ENCODE data around the gene NOS1AP.

Gene NOS1AP

GRCh38 chr1:162219461-162219860 lies 150.0 kb downstream of the NOS1AP start:
- Histone ChIP-seq H3K27me3 (ENCODE audit: insufficient read depth, insufficient read length) (no peaks in the 10 kb centered on the region), H3K36me3 (ENCODE audit: insufficient read depth, insufficient read length, low read length) (no peaks in the 10 kb centered on the region), H3K9me3 (ENCODE audit: insufficient read depth, low read length) (no peaks in the 10 kb centered on the region), H3K4me3 (ENCODE audit: insufficient read length, low read depth) (no peak overlapping the region), H3K4me1 (ENCODE audit: insufficient read depth, insufficient read length) (peaks cover 16% of the 10 kb centered on the region), H3K9ac (ENCODE audit: insufficient read length, low read depth) (no peak overlapping the region)
- DNase-seq (ENCODE audit: low read depth, low spot score) = no peak
- TF ChIP-seq ZNF274 (IDR thresholded peaks at IDR 0.05; ENCODE audit: low read depth, low read length) (no peak), SUZ12 (IDR thresholded peaks at IDR 0.05; ENCODE audit: extremely low read depth, insufficient read depth, insufficient read length) (no peak), YY1 (IDR thresholded peaks at IDR 0.05; ENCODE audit: insufficient read depth, insufficient read length) (no peak)

GRCh38 chr1:162220009-162220539 lies 150.6 kb downstream of the NOS1AP start:
- H3K27me3 ChIP-seq (ENCODE audit: insufficient read depth, insufficient read length) = no peaks in the 10 kb centered on the region
- peaks cover 15% of the 10 kb centered on the region for H3K4me1 ChIP-seq (ENCODE audit: insufficient read depth, insufficient read length)
- no peak for TF ChIP-seq YY1 (IDR thresholded peaks at IDR 0.05; ENCODE audit: insufficient read depth, insufficient read length)
- TF ChIP-seq ZNF274 (IDR thresholded peaks at IDR 0.05; ENCODE audit: low read depth, low read length) = no peak
- TF ChIP-seq SUZ12 (IDR thresholded peaks at IDR 0.05; ENCODE audit: extremely low read depth, insufficient read depth, insufficient read length) = no peak
- no peaks in the 10 kb centered on the region for H3K36me3 ChIP-seq (ENCODE audit: insufficient read depth, insufficient read length, low read length)
- H3K4me3 ChIP-seq (ENCODE audit: insufficient read length, low read depth) = no peak overlapping the region
- no peak for DNase-seq (ENCODE audit: low read depth, low spot score)
- H3K9me3 ChIP-seq (ENCODE audit: insufficient read depth, low read length) = no peaks in the 10 kb centered on the region
- H3K9ac ChIP-seq (ENCODE audit: insufficient read length, low read depth) = no peak overlapping the region

GRCh38 chr1:162222014-162222413 lies 152.5 kb downstream of the NOS1AP start:
- no peaks in the 10 kb centered on the region for H3K36me3 ChIP-seq (ENCODE audit: insufficient read depth, insufficient read length, low read length)
- no peak overlapping the region for H3K4me3 ChIP-seq (ENCODE audit: insufficient read length, low read depth)
- H3K9ac ChIP-seq (ENCODE audit: insufficient read length, low read depth) = no peak overlapping the region
- no peaks in the 10 kb centered on the region for H3K27me3 ChIP-seq (ENCODE audit: insufficient read depth, insufficient read length)
- DNase-seq (ENCODE audit: low read depth, low spot score) = no peak
- TF ChIP-seq ZNF274 (IDR thresholded peaks at IDR 0.05; ENCODE audit: low read depth, low read length) = no peak
- no peak for TF ChIP-seq YY1 (IDR thresholded peaks at IDR 0.05; ENCODE audit: insufficient read depth, insufficient read length)
- TF ChIP-seq SUZ12 (IDR thresholded peaks at IDR 0.05; ENCODE audit: extremely low read depth, insufficient read depth, insufficient read length) = no peak
- H3K9me3 ChIP-seq (ENCODE audit: insufficient read depth, low read length) = no peaks in the 10 kb centered on the region
- H3K4me1 ChIP-seq (ENCODE audit: insufficient read depth, insufficient read length) = peaks cover 12% of the 10 kb centered on the region

GRCh38 chr1:162222730-162223129 lies 153.2 kb downstream of the NOS1AP start:
- no peaks in the 10 kb centered on the region for H3K36me3 ChIP-seq (ENCODE audit: insufficient read depth, insufficient read length, low read length)
- no peak overlapping the region for H3K9ac ChIP-seq (ENCODE audit: insufficient read length, low read depth)
- H3K27me3 ChIP-seq (ENCODE audit: insufficient read depth, insufficient read length) = no peaks in the 10 kb centered on the region
- DNase-seq (ENCODE audit: low read depth, low spot score) = no peak
- H3K9me3 ChIP-seq (ENCODE audit: insufficient read depth, low read length) = no peaks in the 10 kb centered on the region
- peaks cover 12% of the 10 kb centered on the region for H3K4me1 ChIP-seq (ENCODE audit: insufficient read depth, insufficient read length)
- no peak for TF ChIP-seq ZNF274 (IDR thresholded peaks at IDR 0.05; ENCODE audit: low read depth, low read length)
- TF ChIP-seq YY1 (IDR thresholded peaks at IDR 0.05; ENCODE audit: insufficient read depth, insufficient read length) = no peak
- TF ChIP-seq SUZ12 (IDR thresholded peaks at IDR 0.05; ENCODE audit: extremely low read depth, insufficient read depth, insufficient read length) = no peak
- no peak overlapping the region for H3K4me3 ChIP-seq (ENCODE audit: insufficient read length, low read depth)

GRCh38 chr1:162223488-162223887 lies 154.0 kb downstream of the NOS1AP start:
- Histone ChIP-seq H3K4me1 (ENCODE audit: insufficient read depth, insufficient read length) (peaks cover 8% of the 10 kb centered on the region), H3K27me3 (ENCODE audit: insufficient read depth, insufficient read length) (no peaks in the 10 kb centered on the region), H3K9me3 (ENCODE audit: insufficient read depth, low read length) (no peaks in the 10 kb centered on the region), H3K4me3 (ENCODE audit: insufficient read length, low read depth) (no peak overlapping the region), H3K36me3 (ENCODE audit: insufficient read depth, insufficient read length, low read length) (no peaks in the 10 kb centered on the region), H3K9ac (ENCODE audit: insufficient read length, low read depth) (no peak overlapping the region)
- TF ChIP-seq ZNF274 (IDR thresholded peaks at IDR 0.05; ENCODE audit: low read depth, low read length) = no peak
- TF ChIP-seq SUZ12 (IDR thresholded peaks at IDR 0.05; ENCODE audit: extremely low read depth, insufficient read depth, insufficient read length) = no peak
- TF ChIP-seq YY1 (IDR thresholded peaks at IDR 0.05; ENCODE audit: insufficient read depth, insufficient read length) = no peak
- DNase-seq (ENCODE audit: low read depth, low spot score) = no peak

- H3K9me3 ChIP-seq (ENCODE audit: insufficient read depth, low read length) = no peaks in the 10 kb centered on the region
- H3K9ac ChIP-seq (ENCODE audit: insufficient read length, low read depth) = no peak overlapping the region
- H3K4me1 ChIP-seq (ENCODE audit: insufficient read depth, insufficient read length) = peaks cover 4% of the 10 kb centered on the region
- H3K4me3 ChIP-seq (ENCODE audit: insufficient read length, low read depth) = no peak overlapping the region
- H3K36me3 ChIP-seq (ENCODE audit: insufficient read depth, insufficient read length, low read length) = no peaks in the 10 kb centered on the region
- TF ChIP-seq SUZ12 (IDR thresholded peaks at IDR 0.05; ENCODE audit: extremely low read depth, insufficient read depth, insufficient read length) = no peak
- no peak for TF ChIP-seq ZNF274 (IDR thresholded peaks at IDR 0.05; ENCODE audit: low read depth, low read length)
- H3K27me3 ChIP-seq (ENCODE audit: insufficient read depth, insufficient read length) = no peaks in the 10 kb centered on the region
- DNase-seq (ENCODE audit: low read depth, low spot score) = no peak
Observed at GRCh38 chr1:162224267-162224666, 154.8 kb downstream of the NOS1AP start.

GRCh38 chr1:162228586-162228985 lies 159.1 kb downstream of the NOS1AP start:
- Histone ChIP-seq H3K9me3 (ENCODE audit: insufficient read depth, low read length) (no peaks in the 10 kb centered on the region), H3K27me3 (ENCODE audit: insufficient read depth, insufficient read length) (no peaks in the 10 kb centered on the region), H3K4me1 (ENCODE audit: insufficient read depth, insufficient read length) (peaks cover 4% of the 10 kb centered on the region), H3K9ac (ENCODE audit: insufficient read length, low read depth) (no peak overlapping the region), H3K4me3 (ENCODE audit: insufficient read length, low read depth) (no peak overlapping the region), H3K36me3 (ENCODE audit: insufficient read depth, insufficient read length, low read length) (no peaks in the 10 kb centered on the region)
- TF ChIP-seq ZNF274 (IDR thresholded peaks at IDR 0.05; ENCODE audit: low read depth, low read length) (no peak), SUZ12 (IDR thresholded peaks at IDR 0.05; ENCODE audit: extremely low read depth, insufficient read depth, insufficient read length) (no peak), YY1 (IDR thresholded peaks at IDR 0.05; ENCODE audit: insufficient read depth, insufficient read length) (no peak)
- DNase-seq (ENCODE audit: low read depth, low spot score) = no peak
